HG03520 (cell line): Measurements from ENCODE around the gene SGSH.

Source experiments
- ATAC-seq: cut with Tn5 transposase; IDR thresholded peaks from one replicate; pipeline ENCODE4 v1.9.1; 2021; ENCODE audit warnings: mild to moderate bottlenecking, moderate library complexity; ENCODE audit not compliant: unreplicated experiment

SGSH gene

DNA sequence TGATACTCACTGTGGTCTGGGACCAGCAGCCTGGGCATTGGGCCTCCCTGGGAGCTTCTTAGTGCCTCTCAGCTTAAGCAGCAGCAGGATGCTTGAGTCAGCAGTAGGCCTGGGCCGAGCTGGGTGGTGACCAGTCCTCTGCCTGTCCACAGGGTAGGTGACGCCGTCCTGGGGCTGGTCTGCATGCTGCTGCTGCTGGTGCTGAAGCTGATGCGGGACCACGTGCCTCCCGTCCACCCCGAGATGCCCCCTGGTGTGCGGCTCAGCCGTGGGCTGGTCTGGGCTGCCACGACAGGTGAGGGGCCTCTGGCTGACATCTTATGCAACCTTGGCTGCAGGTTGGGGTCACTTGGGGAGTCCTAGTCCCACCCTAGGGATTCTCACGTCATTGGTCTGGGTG lies 7.5 kb upstream of the SGSH start:
- no peak for ATAC-seq

GRCh38 chr17:80227156-80227555 lies 7.0 kb upstream of the SGSH start:
- ATAC-seq, result no peak

- no peak for ATAC-seq
These were observed 5.1 kb upstream of the SGSH start for GRCh38 chr17:80225230-80225629.

DNA sequence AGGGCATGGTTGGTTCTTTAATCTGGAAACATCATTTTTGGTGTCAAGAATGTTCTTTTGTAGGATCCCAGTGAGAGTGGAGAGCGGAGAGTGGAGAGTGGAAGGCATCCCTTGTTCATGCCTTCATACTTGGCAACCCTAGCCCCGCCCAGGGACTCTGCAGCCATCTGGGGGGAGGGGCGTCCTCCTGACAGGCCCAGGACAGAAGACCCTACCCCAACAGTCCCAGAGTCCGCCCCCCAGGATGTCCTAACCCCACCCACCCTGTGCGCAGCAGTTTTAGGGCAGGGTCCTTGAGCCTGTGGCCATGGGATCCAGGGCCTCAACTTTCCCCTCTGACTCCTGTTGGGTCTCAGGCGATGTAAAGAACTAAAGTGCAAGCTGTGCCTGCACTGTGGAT lies 4.5 kb upstream of the SGSH start:
- no peak for ATAC-seq

DNA sequence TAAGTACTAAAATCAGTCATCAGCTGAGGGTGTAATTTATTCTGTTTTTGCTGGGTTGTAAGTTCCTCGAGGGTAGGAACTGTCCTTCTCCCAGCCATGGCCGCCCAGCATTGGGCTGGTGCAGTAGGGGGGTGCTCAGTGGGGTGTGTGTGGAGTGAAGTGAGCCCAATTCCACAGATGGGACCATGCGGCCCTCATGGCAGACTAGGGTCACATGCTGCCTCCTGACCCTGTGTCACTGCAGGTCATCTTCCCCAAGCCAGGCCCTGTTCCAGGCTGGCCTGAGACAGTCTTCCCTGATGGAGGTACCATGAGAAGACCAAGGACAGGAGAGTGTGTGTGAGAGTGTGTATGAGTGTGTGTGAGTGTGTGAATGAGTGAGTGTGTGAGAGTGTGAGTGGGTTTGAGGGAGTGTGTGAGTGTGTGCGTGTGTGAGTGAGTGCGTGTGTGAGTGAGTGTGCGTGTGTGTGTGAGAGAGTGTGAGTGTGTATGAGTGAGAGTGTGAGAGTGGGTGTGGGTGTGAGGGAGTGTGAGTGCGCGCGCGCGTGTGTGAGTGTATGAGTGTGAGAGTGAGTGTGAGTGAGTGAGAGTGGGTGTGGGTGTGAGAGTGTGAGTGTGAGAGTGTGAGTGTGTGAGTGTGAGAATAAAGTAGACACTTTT lies 3.8 kb upstream of the SGSH start:
- no peak for ATAC-seq

DNA sequence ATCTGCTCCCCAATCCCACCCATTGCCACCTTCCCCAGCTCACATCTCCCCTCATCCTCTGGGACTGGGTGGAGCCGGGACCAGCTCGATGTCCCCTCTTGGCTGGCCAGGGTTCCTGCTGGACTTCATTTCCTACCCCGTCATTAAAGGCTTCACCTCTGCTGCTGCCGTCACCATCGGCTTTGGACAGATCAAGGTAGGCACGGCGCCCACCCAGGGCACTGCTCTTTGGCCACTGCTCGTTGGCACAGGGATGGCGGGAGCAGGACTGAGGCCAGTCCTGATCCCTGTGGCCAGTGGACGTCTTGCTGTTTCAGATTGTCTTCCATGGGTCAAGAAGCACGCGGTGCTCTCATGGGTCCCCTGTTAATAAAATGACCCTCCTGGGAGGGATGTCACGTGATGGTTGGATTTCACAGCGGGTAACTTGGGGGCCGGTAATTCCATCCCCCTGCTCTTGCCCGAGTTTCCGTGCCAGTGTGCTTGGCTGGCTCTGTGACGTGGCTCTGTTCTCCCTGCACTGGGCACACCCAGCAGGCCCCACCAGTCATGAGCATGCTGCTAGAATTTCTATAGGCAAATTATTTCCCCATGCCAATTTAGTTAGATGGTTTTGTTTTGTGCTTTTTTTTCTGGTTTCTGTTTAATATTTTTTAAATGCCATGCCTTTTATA lies 3.1 kb upstream of the SGSH start:
- ATAC-seq, result no peak

- ATAC-seq, result no peak
These were observed 2.4 kb upstream of the SGSH start for GRCh38 chr17:80222376-80223141.

- ATAC-seq, result no peak
These were observed 1.4 kb upstream of the SGSH start for GRCh38 chr17:80221351-80222105.

DNA sequence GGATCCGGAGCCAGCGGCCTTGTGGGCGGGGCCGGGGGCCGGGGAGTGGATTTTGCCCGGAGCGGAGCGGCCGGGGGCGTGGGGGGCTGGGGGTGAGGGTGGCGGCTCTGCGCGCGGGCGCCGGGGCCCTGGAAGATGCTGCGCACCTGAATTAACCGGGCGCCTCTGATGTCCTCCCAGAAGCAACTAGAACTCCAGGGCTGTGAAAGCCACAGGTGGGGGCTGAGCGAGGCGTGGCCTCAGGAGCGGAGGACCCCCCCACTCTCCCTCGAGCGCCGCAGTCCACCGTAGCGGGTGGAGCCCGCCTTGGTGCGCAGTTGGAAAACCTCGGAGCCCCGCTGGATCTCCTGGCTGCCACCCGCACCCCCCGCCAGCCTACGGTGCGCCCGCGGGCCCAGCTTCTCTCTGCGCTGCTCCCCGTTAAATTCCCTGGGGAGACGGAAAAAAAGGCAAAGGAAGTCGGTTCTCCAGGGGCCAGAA lies 643 bp upstream of the SGSH start:
- no peak for ATAC-seq

GRCh38 chr17:80219763-80220053 lies 425 bp downstream of the SGSH start:
- no peak for ATAC-seq

DNA sequence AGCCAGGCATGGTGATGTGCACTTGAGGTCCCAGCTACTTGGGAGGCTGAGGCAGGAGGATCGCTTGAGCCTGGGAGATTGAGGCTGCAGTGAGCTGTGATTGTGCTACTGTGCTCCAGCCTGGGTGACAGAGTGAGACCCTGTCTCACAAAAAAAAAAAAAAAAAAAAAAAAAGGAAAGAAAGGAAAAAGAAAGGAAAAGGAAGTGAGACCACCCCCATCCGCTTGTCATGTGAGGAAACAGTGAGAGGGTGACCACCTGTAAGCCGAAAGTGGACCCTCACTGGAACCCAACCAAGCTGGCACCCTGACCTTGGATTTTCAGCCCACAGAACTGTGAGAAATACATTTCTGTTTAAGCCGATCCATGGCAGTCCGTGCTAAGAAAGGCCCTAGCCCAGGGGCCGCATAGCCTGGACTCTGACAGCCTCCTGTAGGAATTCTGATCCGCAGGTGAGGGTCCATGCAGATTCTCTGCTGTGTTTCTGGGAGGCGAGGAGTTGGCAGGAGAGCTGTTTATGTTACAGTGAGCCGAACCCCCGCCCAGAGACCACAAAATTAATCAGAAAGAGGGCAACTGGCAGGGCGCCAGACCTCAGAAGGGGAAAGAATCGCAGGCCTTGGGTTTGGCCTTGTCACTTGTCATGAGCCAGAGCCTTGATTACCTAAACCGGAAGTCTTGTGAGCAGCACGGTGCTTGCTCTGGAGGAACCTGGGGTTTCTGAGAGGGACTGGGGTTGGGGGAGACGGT lies 945 bp downstream of the SGSH start:
- peak; percentile 43 for ATAC-seq

DNA sequence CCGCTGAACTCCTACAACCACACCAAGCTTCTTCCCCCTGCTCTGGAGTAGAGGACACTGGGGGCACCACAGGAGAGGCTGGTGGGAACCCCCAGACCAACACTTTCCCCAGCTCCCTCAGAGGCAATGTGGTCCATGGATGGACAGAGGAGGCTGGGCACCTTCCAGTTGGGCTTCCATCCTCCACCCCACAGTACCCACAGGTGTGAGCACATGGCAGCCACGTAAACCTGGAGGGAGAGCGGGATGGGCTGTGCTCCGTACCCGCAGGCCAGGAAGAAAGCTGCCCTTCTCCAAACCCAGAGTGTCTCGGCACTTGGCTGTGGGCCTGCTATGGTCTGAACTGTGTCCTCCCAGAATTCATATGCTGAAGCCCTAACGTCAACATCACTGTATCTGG lies 1.7 kb downstream of the SGSH start:
- no peak for ATAC-seq

- ATAC-seq, result no peak
These were observed 2.3 kb downstream of the SGSH start for GRCh38 chr17:80217703-80218362.

GRCh38 chr17:80216473-80217456 lies 3.4 kb downstream of the SGSH start:
- no peak for ATAC-seq

- no peak for ATAC-seq
These were observed 5.3 kb downstream of the SGSH start for GRCh38 chr17:80214878-80215210.

- no peak for ATAC-seq
These were observed 5.9 kb downstream of the SGSH start for GRCh38 chr17:80214012-80214877.

GRCh38 chr17:80213643-80213975 lies 6.5 kb downstream of the SGSH start:
- no peak for ATAC-seq

DNA sequence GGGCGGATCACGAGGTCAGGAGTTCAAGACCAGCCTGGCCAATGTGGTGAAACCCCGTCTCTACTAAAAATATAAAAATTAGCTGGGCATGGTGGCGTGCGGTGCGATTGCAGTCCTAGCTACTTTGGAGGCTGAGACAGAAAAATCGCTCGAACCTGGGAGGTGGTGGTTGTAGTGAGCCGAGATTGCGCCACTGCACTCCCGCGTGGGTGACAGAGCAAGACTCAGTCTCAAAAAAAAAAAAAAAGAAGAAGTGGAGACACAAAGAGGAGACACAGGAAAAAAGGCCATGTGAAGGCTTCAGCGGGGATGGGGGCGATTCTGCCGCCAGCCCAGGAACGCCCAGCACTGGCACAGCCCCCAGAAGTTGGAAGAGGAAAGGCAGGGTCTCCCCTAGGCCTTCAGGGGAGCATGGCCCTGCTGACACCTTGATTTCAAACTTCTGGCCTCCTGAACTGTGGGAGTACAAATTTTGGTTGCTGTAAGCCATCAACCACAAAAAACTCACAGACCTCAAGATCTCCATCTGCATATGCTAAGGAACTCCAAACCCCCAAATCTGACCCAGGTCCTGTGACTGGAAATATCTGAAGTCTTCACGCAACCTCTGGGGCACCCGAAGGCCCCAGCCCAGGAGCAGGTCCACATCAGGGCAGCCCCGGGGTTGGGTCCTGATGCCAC lies 7.0 kb downstream of the SGSH start:
- ATAC-seq, result no peak
